Right lobe of liver (tissue), 6 donors: ENCODE data around the gene KCNQ4. TPM values are rescaled to one million over a fixed set of nuclear protein-coding genes. Genes with fewer than 3 reads are reported as not detected.
A peak's percentile ranks its signal among the peaks of the same experiment; 100 is the strongest.

Experiments used
- ATAC-seq, 4 donors: fragments of 200-7000 bp; cut with Tn5 transposase; one replicate each; pipeline ENCODE4 v1.9.1; 2020; ENCODE audit warnings: mild to moderate bottlenecking in 4 of 4, moderate library complexity in 4 of 4
- DNase-seq, 3 donors: peaks; one replicate each; pipeline ENCODE4 v3.0.0-alpha.2; 2020
- H3K27ac ChIP-seq, 3 donors: fragments of 200-600 bp; one replicate each; pipeline ENCODE4 v1.8.0; 2022
- H3K27me3 ChIP-seq, 2 donors: fragments of 200-600 bp; one replicate each; pipeline ENCODE4 v1.8.0; 2022
- H3K36me3 ChIP-seq, 4 donors: fragments of 200-600 bp; sonication (generic) in 1 of 4; one replicate each; pipeline versions ENCODE4 v1.5.1 to v1.8.0; 2017 to 2022; ENCODE audit warnings: control low read depth in 1 of 4
- H3K4me1 ChIP-seq, 4 donors: fragments of 200-600 bp; sonication (generic) in 1 of 4; one replicate each; pipeline versions ENCODE4 v1.5.1 to v1.8.0; 2017 to 2022; ENCODE audit warnings: control low read depth in 1 of 4
- H3K4me3 ChIP-seq, 3 donors: fragments of 200-600 bp; one replicate each; pipeline ENCODE4 v1.8.0; 2022
- H3K9me3 ChIP-seq, 4 donors: fragments of 200-600 bp; sonication (generic) in 1 of 4; one replicate each; pipeline versions ENCODE4 v1.5.1 to v1.8.0; 2017 to 2022; ENCODE audit warnings: control low read depth in 1 of 4
- CTCF ChIP-seq, 4 donors: fragments of 200-600 bp in 3 of 4; fragments of 450-650 bp in 1 of 4; IDR thresholded peaks; one replicate each; pipeline versions ENCODE4 v1.5.1 to v1.8.0; 2016 to 2022; ENCODE audit warnings: antibody characterized with exemption in 4 of 4, mild to moderate bottlenecking in 2 of 4
- POLR2A ChIP-seq: fragments of 450-650 bp; IDR thresholded peaks from one replicate; pipeline ENCODE4 v1.6.1; 2017; ENCODE audit warnings: antibody characterized with exemption, mild to moderate bottlenecking
- WGBS: methylation state at CpG from one replicate; pipeline ENCODE4 v1.1.6; 2018; ENCODE audit warnings: low coverage, low lambda C conversion rate; ENCODE audit not compliant: insufficient coverage; ENCODE audit errors: missing lambda C conversion rate; 5-methylcytosine and 5-hydroxymethylcytosine counted together
- intact Hi-C, 2 donors: fragments of 100-400 bp; cut with DNase I; formaldehyde crosslinking; loops; one replicate each; pipeline versions ENCODE4 v1.11.2 to v1.14.1; 2022
- total RNA-seq, 6 experiments: library from RNA; depleted of rRNA in 2 of 6; stranded (reverse); fragments of >200 nt in 2 of 6; fragmentation: NEBNext Ultra II Directional in 3 of 6; extraction: Animal tissue kit (Norgen Biotek cat#: 25700) in 3 of 6; gene quantifications; one replicate each; pipeline versions ENCODE4 v1.1.0 to v1.2.4, GENCODE V29; 2016 to 2023
- donor health status: DM: no; HTN: yes; CAD: no.
- donor health status: DM: no; HTN: no; CAD: no.
- donor health status: DM: no; HTN: no; CAD: no.
- donor health status: DM: no; HTN: yes; CAD: no.
- donor health status: DM: no; HTN: yes; CAD: no.

KCNQ4 gene
- total RNA-seq, 6 experiments from 2014 or later, result 0.12 to 0.23 (median 0.15) TPM

GRCh38 chr1:40806731-40807695 is 23.4 kb downstream of the KCNQ4 start:
- Histone ChIP-seq H3K4me3 (no peak overlapping the region), H3K27me3 (no peaks in the 10 kb centered on the region), H3K27ac (peak overlapping the region in 1 of 3 donors; percentile 8), H3K9me3 (no peaks in the 10 kb centered on the region), H3K36me3 (no peaks in the 10 kb centered on the region), H3K4me1 (peaks cover 0 to 3% (median 0%) of the 10 kb centered on the region in 4 donors)
- 80% methylated on average over 6 of the region's 20 CpGs for WGBS
- ATAC-seq, result no peak
- intact Hi-C loops, result no loop called here
- DNase-seq, result no peak
- TF ChIP-seq CTCF (IDR thresholded peaks at IDR 0.05) (no peak), POLR2A (no peak)

DNA sequence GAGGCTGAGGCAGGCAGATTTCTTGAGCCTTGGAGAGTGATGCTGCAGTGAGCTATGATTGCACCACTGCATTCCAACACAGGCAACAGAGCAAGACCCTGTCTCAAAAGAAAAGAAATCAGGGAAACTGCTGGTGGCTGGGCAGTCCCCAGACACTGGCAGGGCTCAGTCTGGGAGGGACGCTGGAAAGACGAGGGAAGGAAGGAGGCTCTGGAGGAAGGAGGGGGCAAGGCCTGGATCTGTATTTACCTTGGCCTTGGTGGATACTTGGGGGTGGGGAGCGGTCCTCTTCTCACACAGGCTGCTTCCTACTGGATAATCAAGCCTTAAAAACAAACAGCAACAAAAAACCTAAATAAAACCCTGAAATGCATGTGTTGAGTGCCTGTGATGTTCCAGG is 24.4 kb downstream of the KCNQ4 start:
- intact Hi-C loops, result no loop called here
- Histone ChIP-seq H3K27ac (no peak overlapping the region), H3K9me3 (no peaks in the 10 kb centered on the region), H3K4me1 (no peaks in the 10 kb centered on the region), H3K4me3 (no peak overlapping the region), H3K36me3 (no peaks in the 10 kb centered on the region), H3K27me3 (no peaks in the 10 kb centered on the region)
- TF ChIP-seq CTCF (IDR thresholded peaks at IDR 0.05), result no peak
- TF ChIP-seq POLR2A, result no peak
- 53% methylated on average over 3 of the region's 3 CpGs for WGBS
- no peak for DNase-seq
- ATAC-seq, result no peak

GRCh38 chr1:40808444-40808843 is 24.9 kb downstream of the KCNQ4 start:
- WGBS, result 78% methylated on average over 3 of the region's 3 CpGs
- H3K36me3 ChIP-seq, result no peaks in the 10 kb centered on the region
- intact Hi-C loops, result no loop called here
- no peak for TF ChIP-seq POLR2A
- no peak for TF ChIP-seq CTCF (IDR thresholded peaks at IDR 0.05)
- DNase-seq, result no peak
- no peaks in the 10 kb centered on the region for H3K4me1 ChIP-seq
- no peaks in the 10 kb centered on the region for H3K27me3 ChIP-seq
- H3K9me3 ChIP-seq, result no peaks in the 10 kb centered on the region
- no peak for ATAC-seq
- H3K27ac ChIP-seq, result no peak overlapping the region
- H3K4me3 ChIP-seq, result no peak overlapping the region

DNA sequence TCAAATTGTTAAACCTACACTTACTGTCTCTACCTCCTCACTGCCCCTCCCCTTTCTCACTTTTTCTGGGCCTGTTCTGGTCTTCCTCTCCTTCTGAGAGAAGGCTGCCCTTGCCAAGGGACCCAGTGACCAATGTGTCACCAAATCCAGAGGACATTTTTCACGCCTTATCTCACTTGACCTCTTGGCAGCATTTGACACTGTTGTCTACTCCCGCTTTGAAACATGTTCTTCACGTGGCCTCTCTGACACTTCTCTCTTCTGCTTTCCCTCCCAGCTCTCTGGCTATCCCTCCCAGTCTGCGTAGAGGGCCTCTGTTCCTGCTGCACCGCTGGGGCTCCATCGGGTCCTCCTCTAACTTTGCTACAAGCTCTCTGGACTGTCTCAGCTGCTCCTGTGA is 25.3 kb downstream of the KCNQ4 start:
- peak in 1 of 4 donors; percentile 28 for ATAC-seq
- no peaks in the 10 kb centered on the region for H3K36me3 ChIP-seq
- no peak overlapping the region for H3K27ac ChIP-seq
- no peaks in the 10 kb centered on the region for H3K4me1 ChIP-seq
- intact Hi-C loops, result no loop called here
- DNase-seq, result no peak
- H3K4me3 ChIP-seq, result no peak overlapping the region
- H3K27me3 ChIP-seq, result no peaks in the 10 kb centered on the region
- H3K9me3 ChIP-seq, result no peaks in the 10 kb centered on the region
- 44% methylated on average over 6 of the region's 6 CpGs for WGBS
- no peak for TF ChIP-seq POLR2A
- no peak for TF ChIP-seq CTCF (IDR thresholded peaks at IDR 0.05)
